RWPE1 (cell line): ENCODE results near the gene KNTC1.

ENCODE experiments used
- CTCF ChIA-PET: fragments of 350-600 bp; sonication (Branson Sonifier 250); formaldehyde crosslinking; extraction: SDS; loops from one replicate; lab custom pipeline; 2021; lab: Yijun Ruan, JAX
- POLR2A ChIA-PET: fragments of 400-600 bp; formaldehyde crosslinking; extraction: SDS; loops from one replicate; lab custom pipeline; 2020; ENCODE audit warnings: antibody characterized with exemption; ENCODE audit not compliant: low non-redundant PET; lab: Yijun Ruan, JAX
- DNase-seq: peaks from one replicate; pipeline ENCODE4 v3.0.0; 2012; ENCODE audit warnings: low spot score
- H3K27ac ChIP-seq: fragments of 450-650 bp; 2 replicates; pipeline ENCODE4 v1.5.1; 2017
- TF ChIP-seq, protein P1 (sequence below): fragments of 450-650 bp; conservative IDR thresholded peaks from 2 replicates; pipeline ENCODE4 v1.5.1; 2017; ENCODE audit warnings: low read depth, mild to moderate bottlenecking

The KNTC1 gene

DNA sequence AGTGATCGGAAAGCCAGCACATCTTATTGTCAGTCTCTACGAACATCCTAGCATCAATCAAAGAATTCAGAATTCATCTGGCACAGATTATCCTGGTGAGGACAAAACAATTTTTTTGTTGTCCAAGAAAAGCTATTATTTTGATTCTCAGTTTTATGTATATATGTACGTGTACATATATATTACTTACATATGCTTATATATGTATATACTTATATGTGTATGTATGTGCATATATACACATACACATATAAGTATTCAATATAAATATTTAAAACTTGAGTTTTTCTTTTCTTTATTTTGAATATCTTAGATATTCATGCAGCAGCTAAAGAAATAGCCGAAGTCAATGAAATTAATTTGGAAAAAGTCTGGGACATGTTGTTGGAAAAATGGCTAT lies 77.9 kb downstream of the KNTC1 start:
- POLR2A ChIA-PET = interaction anchor here (0.6 kb wide), 1 partner anchor 170 kb away, joined by 4 read pairs; the partner anchor contains the start of gene CCDC62

DNA sequence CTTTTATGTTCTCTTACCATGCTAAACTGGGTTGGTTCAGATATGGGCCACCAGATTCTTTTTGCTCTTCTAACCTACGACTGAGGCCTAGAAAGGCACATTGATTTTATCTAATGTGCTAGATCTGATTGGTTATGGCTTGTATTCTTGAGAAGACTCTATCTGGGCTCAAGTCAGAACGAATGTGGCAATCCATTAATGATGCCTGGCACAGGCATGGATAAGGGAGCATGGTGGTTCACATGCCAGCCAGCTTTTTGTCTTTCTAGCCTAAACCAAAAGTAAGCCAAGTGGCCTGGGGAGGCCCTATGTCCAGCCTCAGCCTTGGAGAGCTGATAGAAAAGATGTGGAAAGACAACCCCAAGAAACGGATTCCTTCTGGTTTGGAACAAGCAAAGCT lies 82.7 kb downstream of the KNTC1 start:
- no peak overlapping the region for H3K27ac ChIP-seq
- no peak for DNase-seq
- ChIA-PET POLR2A (no interaction called here), CTCF (no interaction called here)
- TF ChIP-seq, protein P1, sequence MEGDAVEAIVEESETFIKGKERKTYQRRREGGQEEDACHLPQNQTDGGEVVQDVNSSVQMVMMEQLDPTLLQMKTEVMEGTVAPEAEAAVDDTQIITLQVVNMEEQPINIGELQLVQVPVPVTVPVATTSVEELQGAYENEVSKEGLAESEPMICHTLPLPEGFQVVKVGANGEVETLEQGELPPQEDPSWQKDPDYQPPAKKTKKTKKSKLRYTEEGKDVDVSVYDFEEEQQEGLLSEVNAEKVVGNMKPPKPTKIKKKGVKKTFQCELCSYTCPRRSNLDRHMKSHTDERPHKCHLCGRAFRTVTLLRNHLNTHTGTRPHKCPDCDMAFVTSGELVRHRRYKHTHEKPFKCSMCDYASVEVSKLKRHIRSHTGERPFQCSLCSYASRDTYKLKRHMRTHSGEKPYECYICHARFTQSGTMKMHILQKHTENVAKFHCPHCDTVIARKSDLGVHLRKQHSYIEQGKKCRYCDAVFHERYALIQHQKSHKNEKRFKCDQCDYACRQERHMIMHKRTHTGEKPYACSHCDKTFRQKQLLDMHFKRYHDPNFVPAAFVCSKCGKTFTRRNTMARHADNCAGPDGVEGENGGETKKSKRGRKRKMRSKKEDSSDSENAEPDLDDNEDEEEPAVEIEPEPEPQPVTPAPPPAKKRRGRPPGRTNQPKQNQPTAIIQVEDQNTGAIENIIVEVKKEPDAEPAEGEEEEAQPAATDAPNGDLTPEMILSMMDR = no peak

More for the DNA sequence above, 77.9 kb downstream of the KNTC1 start:
- no peak for DNase-seq
- TF ChIP-seq, protein P1 = no peak
- no peak overlapping the region for H3K27ac ChIP-seq
- CTCF ChIA-PET = interaction anchor here (0.7 kb wide), 1 partner anchor 375 kb away, joined by 3 read pairs; the partner anchor contains the start of gene ARL6IP4

DNA sequence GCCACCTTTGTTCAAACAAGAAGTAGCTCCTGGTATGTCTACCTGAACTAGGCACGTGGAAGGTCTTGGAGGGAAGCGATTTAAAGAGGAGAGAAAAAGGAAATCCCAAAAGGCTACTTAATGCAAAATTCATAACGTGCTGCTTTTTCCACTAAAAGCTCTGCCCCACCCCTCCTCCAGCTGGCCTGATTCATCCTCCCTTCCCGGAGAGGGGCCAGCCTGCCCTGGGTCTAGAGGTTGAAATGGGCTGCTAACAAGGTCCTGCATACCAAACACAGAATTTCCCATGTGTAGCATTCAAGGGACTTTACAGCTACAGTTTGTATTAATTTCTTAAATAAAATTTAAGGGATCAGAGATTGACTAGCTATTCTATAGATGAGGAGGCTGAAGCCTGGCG lies 83.2 kb downstream of the KNTC1 start:
- POLR2A ChIA-PET = no interaction called here
- CTCF ChIA-PET = no interaction called here
- TF ChIP-seq, protein P1 = no peak
- DNase-seq = no peak
- no peak overlapping the region for H3K27ac ChIP-seq

DNA sequence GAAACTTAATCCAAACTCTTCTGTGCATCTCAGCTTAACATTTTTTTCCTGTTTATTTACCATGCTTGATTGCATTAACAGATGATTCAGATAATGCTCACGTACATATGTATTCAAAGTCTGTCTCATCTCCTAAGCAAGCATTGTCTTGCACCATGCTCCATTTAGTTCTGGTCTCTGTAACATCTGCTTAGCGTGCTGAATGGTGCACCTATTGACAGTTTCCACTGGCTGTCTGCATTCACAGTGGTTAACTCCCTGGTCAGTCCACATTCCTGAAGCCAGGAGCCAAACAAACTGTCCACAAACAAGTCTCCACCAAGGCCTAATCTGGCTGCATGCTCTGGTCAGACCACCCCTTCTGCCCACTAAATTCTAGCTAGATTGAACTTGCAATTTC lies 83.9 kb downstream of the KNTC1 start:
- POLR2A ChIA-PET = no interaction called here
- CTCF ChIA-PET = no interaction called here
- TF ChIP-seq, protein P1 = no peak
- DNase-seq = no peak
- H3K27ac ChIP-seq = no peak overlapping the region

DNA sequence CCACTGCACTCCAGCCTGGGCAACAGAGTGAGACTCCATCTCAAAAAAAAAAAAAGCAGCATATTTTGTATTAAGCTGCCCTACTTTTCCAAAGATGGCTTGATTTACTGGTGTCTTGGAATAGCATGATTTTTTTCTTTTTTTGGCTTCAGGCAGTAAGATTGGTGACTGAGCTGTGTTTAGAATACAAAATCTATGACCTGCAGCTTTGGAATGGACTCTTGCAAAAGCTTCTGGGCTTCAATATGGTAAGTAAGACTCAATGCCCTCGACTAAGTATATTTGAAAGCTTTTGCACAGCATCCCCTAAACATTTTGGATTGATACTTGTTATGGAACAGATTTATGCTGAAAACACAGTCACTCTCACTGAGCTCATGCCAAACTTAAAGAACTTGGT lies 87.8 kb downstream of the KNTC1 start:
- TF ChIP-seq, protein P1 = no peak
- no peak for DNase-seq
- ChIA-PET CTCF (interaction anchor here (0.6 to 1.0 kb wide), 4 partner anchors 8 to 118 kb away, joined by 3 read pairs; no protein-coding TSS in a partner anchor), POLR2A (no interaction called here)
- H3K27ac ChIP-seq = no peak overlapping the region

DNA sequence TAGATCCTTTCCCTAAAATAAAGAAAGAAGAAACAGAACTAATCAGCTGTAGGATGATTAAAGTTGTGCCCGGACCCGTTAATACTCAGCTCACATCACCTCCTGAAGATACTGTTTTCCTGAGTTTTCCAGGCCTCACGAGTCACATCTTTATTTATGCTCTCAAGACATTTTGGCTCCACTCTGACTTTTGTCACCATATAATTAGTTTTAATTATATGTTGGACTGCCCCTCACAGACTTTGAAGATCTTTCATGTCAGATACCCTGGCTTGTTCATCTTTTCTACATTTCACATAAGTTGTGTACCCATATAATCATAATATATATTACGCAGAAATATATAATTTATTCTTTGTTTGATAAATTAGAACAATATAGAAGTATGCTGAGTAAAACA lies 88.7 kb downstream of the KNTC1 start:
- H3K27ac ChIP-seq = no peak overlapping the region
- no peak for DNase-seq
- TF ChIP-seq, protein P1 = no peak
- ChIA-PET CTCF (interaction anchor here (0.6 to 0.7 kb wide), 2 partner anchors 59 to 64 kb away, joined by 3 to 4 read pairs; no protein-coding TSS in a partner anchor), POLR2A (interaction anchor here (0.7 kb wide), 1 partner anchor 15 kb away, joined by 3 read pairs; no protein-coding TSS in a partner anchor)
